Motor neuron (in vitro differentiated cells): ENCODE results near the gene PIEZO1. TPM values are rescaled to one million over a fixed set of nuclear protein-coding genes. Genes with fewer than 3 reads are reported as not detected.
A peak's percentile ranks its signal among the peaks of the same experiment; 100 is the strongest.

Source experiments
- ATAC-seq, 8 experiments: fragments of 200-7000 bp; cut with Tn5 transposase; replicated peaks in 6 of 8; 2 replicates each; pipeline ENCODE4 v1.8.0; 2021; ENCODE audit warnings: mild to moderate bottlenecking in 8 of 8, moderate library complexity in 8 of 8
- H3K27ac ChIP-seq, 2 donors: fragments of 250-450 bp; sonication (Bioruptor Pico); 2 replicates each; pipeline ENCODE4 v1.9.0; 2021; ENCODE audit warnings: antibody characterized with exemption in 2 of 2, mild to moderate bottlenecking in 2 of 2, moderate library complexity in 1 of 2
- H3K4me1 ChIP-seq, 2 donors: fragments of 250-450 bp; sonication (Bioruptor Pico); replicated peaks in 1 of 2; 2 replicates each; pipeline ENCODE4 v1.6.1; 2021; ENCODE audit warnings: antibody characterized with exemption in 2 of 2, mild to moderate bottlenecking in 2 of 2, moderate library complexity in 1 of 2
- H3K4me3 ChIP-seq, 5 donors: fragments of 250-450 bp; sonication (Bioruptor Pico); 2 replicates each; pipeline ENCODE4 v1.9.0; 2021; ENCODE audit warnings: antibody characterized with exemption in 5 of 5, mild to moderate bottlenecking in 5 of 5, moderate library complexity in 4 of 5
- WGBS, 10 experiments: fragments of 450-650 bp; shearing (Covaris generic); methylation state at CpG; one replicate each; pipeline ENCODE4 v1.0.0; 2022; 5-methylcytosine and 5-hydroxymethylcytosine counted together
- in situ Hi-C, 9 experiments: fragments of 400-800 bp; cut with MboI; loops; one replicate each; pipeline ENCODE4 v1.15.0; 2021; ENCODE audit warnings: low sequenced_read_pairs in 9 of 9, low pct_unique_long_range_greater_than_20kb in 2 of 9; ENCODE audit not compliant: unreplicated experiment in 9 of 9
- total RNA-seq, 8 experiments: library from RNA; unstranded; fragments of 300-600 nt; gene quantifications; 2 replicates each; pipeline versions ENCODE4 v1.2.3 to v1.2.4, GENCODE V29; 2022

The PIEZO1 gene
- total RNA-seq, 8 experiments from 2014 or later = 2.2 to 163 (median 22.9) TPM

GRCh38 chr16:88697831-88698615 is 87.0 kb downstream of the PIEZO1 start:
- in situ Hi-C loops = no loop called here
- H3K4me3 ChIP-seq = no peak overlapping the region
- ATAC-seq = peak in 3 of 8 experiments; percentile 23 to 36 (median 30)
- no peaks in the 10 kb centered on the region for H3K4me1 ChIP-seq
- 80 to 87% methylated on average over 1 to 3 of the region's 37 CpGs; no CpG with 5 or more reads in 8 of the 10 experiments for WGBS, 10 experiments
- no peak overlapping the region for H3K27ac ChIP-seq

DNA sequence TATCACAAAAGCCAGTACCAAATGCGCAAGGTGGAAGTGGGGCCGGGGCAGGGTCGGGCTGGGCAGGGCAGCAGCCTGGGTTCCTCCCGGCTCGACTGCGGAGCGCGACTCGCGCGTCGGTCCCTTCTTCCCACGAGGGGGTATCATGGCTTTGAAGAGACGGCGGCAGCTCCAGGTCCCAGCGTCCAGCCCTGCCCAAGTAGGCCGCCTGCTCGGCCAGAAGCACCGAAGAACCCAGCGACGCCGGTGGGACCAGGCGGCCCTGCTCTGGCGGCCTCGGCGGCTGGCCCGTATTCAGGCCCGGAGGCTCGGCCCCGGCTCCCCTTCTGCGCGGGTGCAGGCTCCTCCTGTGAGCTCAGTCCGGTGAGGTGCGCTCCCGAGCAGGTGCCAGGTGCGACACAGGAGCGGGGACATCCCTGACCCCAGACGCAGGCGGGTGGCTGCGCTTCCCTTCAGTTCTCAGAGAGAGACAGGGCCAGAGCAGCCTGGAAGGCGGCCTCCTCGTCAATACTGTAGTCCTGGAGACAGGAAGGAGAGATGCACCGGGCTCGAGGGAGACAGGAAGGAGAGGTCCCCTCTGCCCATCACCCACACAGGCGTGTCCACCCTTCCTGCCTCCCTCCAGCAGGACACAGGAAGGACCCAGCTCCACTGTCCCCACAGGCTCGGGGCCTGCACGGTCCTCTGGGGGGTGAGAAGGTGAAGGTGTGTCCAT is 87.7 kb downstream of the PIEZO1 start:
- Histone ChIP-seq H3K27ac (no peak overlapping the region), H3K4me1 (no peaks in the 10 kb centered on the region), H3K4me3 (no peak overlapping the region)
- in situ Hi-C loops = no loop called here
- 79 to 100% (median 86%) methylated on average over 3 to 19 of the region's 47 CpGs; no CpG with 5 or more reads in 5 of the 10 experiments for WGBS, 10 experiments
- ATAC-seq = no peak

DNA sequence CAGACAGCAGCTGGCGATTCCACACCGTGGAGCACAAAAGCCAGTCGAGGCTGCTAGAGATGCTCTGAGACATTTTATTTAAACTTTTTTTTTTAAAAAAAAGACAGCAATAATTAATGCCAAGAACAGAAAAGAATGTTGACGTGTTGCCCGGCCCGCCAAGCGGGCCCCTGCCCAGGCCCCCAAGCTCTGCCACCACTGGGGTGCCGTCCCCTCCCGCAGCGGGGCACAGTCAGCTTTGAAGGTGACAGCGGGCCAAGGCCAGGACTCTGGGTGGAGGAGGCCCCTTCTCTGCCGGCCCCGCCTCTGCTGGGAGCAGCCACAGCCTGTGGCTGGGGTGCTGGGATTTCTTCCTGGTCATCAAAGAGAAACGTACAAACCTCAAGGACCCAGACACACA is 88.6 kb downstream of the PIEZO1 start:
- H3K4me3 ChIP-seq = no peak overlapping the region
- H3K27ac ChIP-seq = no peak overlapping the region
- 60 to 100% (median 89%) methylated on average over 1 to 5 of the region's 14 CpGs; no CpG with 5 or more reads in 6 of the 10 experiments for WGBS, 10 experiments
- in situ Hi-C loops = no loop called here
- H3K4me1 ChIP-seq = no peaks in the 10 kb centered on the region
- ATAC-seq = no peak

GRCh38 chr16:88695753-88696152 is 89.3 kb downstream of the PIEZO1 start:
- ATAC-seq = no peak
- WGBS, 10 experiments = 86 to 93% methylated on average over 4 to 5 of the region's 7 CpGs; no CpG with 5 or more reads in 8 of the 10 experiments

GRCh38 chr16:88695218-88695617 is 89.8 kb downstream of the PIEZO1 start:
- Histone ChIP-seq H3K27ac (no peak overlapping the region), H3K4me1 (no peaks in the 10 kb centered on the region), H3K4me3 (no peak overlapping the region)
- in situ Hi-C loops = no loop called here
- ATAC-seq = no peak
- 55 to 100% (median 90%) methylated on average over 2 to 6 of the region's 15 CpGs; no CpG with 5 or more reads in 7 of the 10 experiments for WGBS, 10 experiments

More at GRCh38 chr16:88695753-88696152, 89.3 kb downstream of the PIEZO1 start:
- Histone ChIP-seq H3K4me1 (no peaks in the 10 kb centered on the region), H3K27ac (no peak overlapping the region), H3K4me3 (no peak overlapping the region)
- in situ Hi-C loops = no loop called here

GRCh38 chr16:88694221-88695087 is 90.6 kb downstream of the PIEZO1 start:
- 20 to 100% (median 60%) methylated on average over 1 to 9 of the region's 37 CpGs; no CpG with 5 or more reads in 3 of the 10 experiments for WGBS, 10 experiments
- in situ Hi-C loops = no loop called here
- Histone ChIP-seq H3K27ac (no peak overlapping the region), H3K4me1 (no peaks in the 10 kb centered on the region), H3K4me3 (no peak overlapping the region)
- ATAC-seq = no peak

DNA sequence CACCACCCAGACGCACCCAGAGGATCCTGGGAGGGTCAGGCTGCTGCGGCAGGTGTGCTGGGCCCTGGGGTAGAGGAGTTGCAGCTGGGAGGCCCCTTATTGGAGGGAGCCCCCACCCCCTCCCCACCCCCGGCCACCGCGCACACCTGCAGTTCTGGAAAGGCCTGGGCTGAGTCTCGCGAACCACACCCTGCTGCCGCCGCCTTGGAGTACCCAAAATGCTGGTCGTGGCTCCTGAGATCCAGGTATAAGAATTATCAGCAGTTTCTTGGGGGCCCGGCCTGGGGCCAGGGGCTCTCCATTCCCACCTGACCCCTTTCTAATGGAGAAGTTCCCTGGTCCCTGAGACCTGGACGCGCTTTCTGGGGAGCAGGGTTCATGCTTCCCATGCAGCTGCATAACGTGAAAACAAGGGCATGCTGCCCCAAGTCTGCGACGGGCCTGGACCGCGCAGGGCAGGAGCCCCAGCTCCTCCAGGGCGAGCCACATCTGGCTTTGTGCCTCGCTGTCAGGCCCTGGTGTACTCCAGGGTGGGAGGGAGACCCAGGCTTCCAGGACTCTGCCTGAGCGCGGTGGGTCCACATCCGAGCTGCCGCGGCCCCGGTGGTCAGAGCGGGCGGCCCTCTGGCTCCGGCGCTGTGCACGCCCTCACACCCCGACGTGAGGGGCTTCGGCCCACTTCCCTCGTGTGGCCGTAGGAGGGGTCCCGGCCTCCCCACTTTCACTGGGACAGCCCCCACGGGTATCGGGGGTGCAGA is 91.4 kb downstream of the PIEZO1 start:
- in situ Hi-C loops = no loop called here
- Histone ChIP-seq H3K4me1 (no peaks in the 10 kb centered on the region), H3K4me3 (no peak overlapping the region), H3K27ac (no peak overlapping the region)
- WGBS, 10 experiments = 50 to 81% (median 73%) methylated on average over 2 to 11 of the region's 39 CpGs; no CpG with 5 or more reads in 7 of the 10 experiments
- no peak for ATAC-seq

- Histone ChIP-seq H3K27ac (no peak overlapping the region), H3K4me1 (no peaks in the 10 kb centered on the region), H3K4me3 (no peak overlapping the region)
- no peak for ATAC-seq
- WGBS, 10 experiments = 60 to 84% (median 67%) methylated on average over 1 to 9 of the region's 10 CpGs; no CpG with 5 or more reads in 7 of the 10 experiments
- in situ Hi-C loops = no loop called here
Measured at GRCh38 chr16:88692861-88693260, 92.2 kb downstream of the PIEZO1 start.

- in situ Hi-C loops = no loop called here
- ATAC-seq = no peak
- 60 to 90% (median 79%) methylated on average over 2 to 4 of the region's 26 CpGs; no CpG with 5 or more reads in 6 of the 10 experiments for WGBS, 10 experiments
- no peak overlapping the region for H3K27ac ChIP-seq
- H3K4me3 ChIP-seq = no peak overlapping the region
- H3K4me1 ChIP-seq = peaks cover 0 to 1% of the 10 kb centered on the region in 2 donors
Measured at GRCh38 chr16:88691924-88692560, 93.0 kb downstream of the PIEZO1 start.

DNA sequence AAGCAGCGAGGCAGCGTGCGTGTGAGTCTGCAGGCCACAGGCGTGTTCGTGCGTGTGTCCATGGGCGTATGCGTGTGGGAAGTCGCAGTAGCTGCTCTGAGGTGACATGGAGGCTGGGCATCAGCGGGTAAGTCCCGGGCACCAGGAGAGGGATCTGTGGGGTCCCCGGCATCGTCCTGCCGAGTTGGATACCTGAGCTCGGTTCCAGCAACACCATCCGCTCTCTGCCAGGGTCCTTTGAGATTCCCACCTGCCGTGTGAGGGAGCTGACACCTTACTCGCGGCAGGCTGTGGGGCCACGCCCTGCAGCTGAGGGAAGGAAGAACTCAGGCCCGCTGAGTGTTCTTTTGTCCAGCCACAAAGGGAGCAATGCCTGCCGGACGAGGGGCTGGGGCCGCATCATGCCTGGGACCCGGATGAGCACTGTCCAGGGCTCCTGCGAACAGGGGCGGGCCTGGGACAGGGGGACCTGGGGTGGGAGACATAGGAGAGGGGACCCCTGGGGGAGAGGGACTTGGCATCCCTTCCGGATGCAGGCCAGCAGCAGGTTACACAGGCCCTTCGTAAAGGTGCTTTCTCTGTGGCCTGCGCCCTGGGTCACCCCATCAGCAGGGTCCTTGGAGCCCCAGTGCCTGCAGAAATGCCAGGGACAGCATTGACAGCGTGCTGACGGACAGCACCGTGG is 93.7 kb downstream of the PIEZO1 start:
- Histone ChIP-seq H3K27ac (no peak overlapping the region), H3K4me3 (no peak overlapping the region), H3K4me1 (peaks cover 3 to 5% of the 10 kb centered on the region in 2 donors)
- WGBS, 10 experiments = 60 to 69% methylated on average over 1 to 14 of the region's 33 CpGs; no CpG with 5 or more reads in 8 of the 10 experiments
- ATAC-seq = no peak
- in situ Hi-C loops = no loop called here

GRCh38 chr16:88690341-88691128 is 94.5 kb downstream of the PIEZO1 start:
- no peak for ATAC-seq
- H3K4me3 ChIP-seq = no peak overlapping the region
- in situ Hi-C loops = no loop called here
- peaks cover 3 to 5% of the 10 kb centered on the region in 2 donors for H3K4me1 ChIP-seq
- no peak overlapping the region for H3K27ac ChIP-seq
- WGBS, 10 experiments = 37 to 94% (median 60%) methylated on average over 3 to 8 of the region's 21 CpGs; no CpG with 5 or more reads in 2 of the 10 experiments
